HG03025 (cell line): ENCODE data around the gene MCRIP2.

Source experiments
- ATAC-seq: cut with Tn5 transposase; IDR thresholded peaks from one replicate; pipeline ENCODE4 v1.9.1; 2021; ENCODE audit warnings: mild to moderate bottlenecking, moderate library complexity; ENCODE audit not compliant: unreplicated experiment, low FRiP score

The MCRIP2 gene

GRCh38 chr16:667780-668518 is 26.3 kb downstream of the MCRIP2 start, which contains the start of gene RHOT2:
RHOT2 (plus strand) TSS chr16:668132; CDS start chr16:668200, 68 bp downstream.
- ATAC-seq, result peak; percentile 58

- ATAC-seq, result peak; percentile 16
Measured at GRCh38 chr16:668519-669171, 27.0 kb downstream of the MCRIP2 start.

- no peak for ATAC-seq
Measured at GRCh38 chr16:669666-670065, 28.0 kb downstream of the MCRIP2 start.

- no peak for ATAC-seq
Measured at GRCh38 chr16:670485-671352, 29.1 kb downstream of the MCRIP2 start.

- no peak for ATAC-seq
Measured at GRCh38 chr16:671353-672131, 29.9 kb downstream of the MCRIP2 start.

GRCh38 chr16:672371-672770 is 30.7 kb downstream of the MCRIP2 start:
- no peak for ATAC-seq

- no peak for ATAC-seq
Measured at GRCh38 chr16:672851-673250, 31.2 kb downstream of the MCRIP2 start.

- no peak for ATAC-seq
Measured at GRCh38 chr16:673399-673991, 31.9 kb downstream of the MCRIP2 start.

- no peak for ATAC-seq
Measured at GRCh38 chr16:674214-674881, 32.7 kb downstream of the MCRIP2 start.

GRCh38 chr16:674968-675883 is 33.6 kb downstream of the MCRIP2 start, which contains the start of gene RHBDL1:
RHBDL1 (plus strand) TSS chr16:675671; CDS start chr16:675791, 120 bp downstream.
- no peak for ATAC-seq

GRCh38 chr16:675884-676564 is 34.4 kb downstream of the MCRIP2 start:
- ATAC-seq, result no peak

- ATAC-seq, result no peak
Measured at GRCh38 chr16:676565-676902, 34.9 kb downstream of the MCRIP2 start.

GRCh38 chr16:676913-677312 is 35.3 kb downstream of the MCRIP2 start:
- ATAC-seq, result no peak

- ATAC-seq, result no peak
Measured at GRCh38 chr16:677316-678190, 35.9 kb downstream of the MCRIP2 start.

GRCh38 chr16:678209-678857 is 36.7 kb downstream of the MCRIP2 start:
- ATAC-seq, result no peak
